Endometrium (tissue), 2 donors: ENCODE measurements around the gene GEMIN2.
"Not testable (repeated sequence)": the region's sequence is repeated elsewhere in the genome, so short reads cannot be mapped to it uniquely, and the experiment has no call there.

Experiments
- FAIRE-seq: peaks from 2 replicates; lab custom pipeline; 2012; peaks lifted over from hg19 to GRCh38; lab: Jason Lieb, UNC
- donor health status: control.
- donor health status: control.

Gene GEMIN2

GRCh38 chr14:39114073-39114838 is at the start of gene GEMIN2:
Gene GEMIN2, plus strand, starts transcription at chr14:39114323. Its CDS starts 16 bp downstream, at chr14:39114339.
- FAIRE-seq: peak; percentile 83

GRCh38 chr14:39069169-39069805 is 44.8 kb upstream of the GEMIN2 start:
- FAIRE-seq: not testable (repeated sequence)

GRCh38 chr14:39069923-39070322 is 44.2 kb upstream of the GEMIN2 start:
- no peak for FAIRE-seq

- no peak for FAIRE-seq
These were observed 43.0 kb upstream of the GEMIN2 start for GRCh38 chr14:39071096-39071495.

DNA sequence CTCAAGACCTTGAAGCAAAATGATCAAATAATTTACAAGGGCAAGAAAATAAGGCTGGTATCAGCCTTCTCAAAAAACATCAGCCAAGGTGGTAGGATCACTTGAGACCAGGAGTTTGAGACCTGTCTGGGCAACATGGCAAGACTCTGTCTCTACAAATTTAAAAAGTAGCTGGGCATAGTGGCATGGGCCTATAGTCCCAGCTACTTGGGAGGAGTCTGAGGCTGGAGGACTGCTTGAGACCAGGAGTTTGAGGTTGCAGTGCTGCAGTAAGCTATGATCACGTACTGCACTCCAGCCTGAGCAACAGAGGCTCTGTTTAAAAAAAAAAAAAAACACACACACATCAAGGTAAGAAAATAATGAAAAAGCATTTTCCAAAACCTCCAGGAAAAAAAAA is 33.2 kb upstream of the GEMIN2 start:
- no peak for FAIRE-seq

- no peak for FAIRE-seq
These were observed 31.0 kb upstream of the GEMIN2 start for GRCh38 chr14:39083127-39083526.

DNA sequence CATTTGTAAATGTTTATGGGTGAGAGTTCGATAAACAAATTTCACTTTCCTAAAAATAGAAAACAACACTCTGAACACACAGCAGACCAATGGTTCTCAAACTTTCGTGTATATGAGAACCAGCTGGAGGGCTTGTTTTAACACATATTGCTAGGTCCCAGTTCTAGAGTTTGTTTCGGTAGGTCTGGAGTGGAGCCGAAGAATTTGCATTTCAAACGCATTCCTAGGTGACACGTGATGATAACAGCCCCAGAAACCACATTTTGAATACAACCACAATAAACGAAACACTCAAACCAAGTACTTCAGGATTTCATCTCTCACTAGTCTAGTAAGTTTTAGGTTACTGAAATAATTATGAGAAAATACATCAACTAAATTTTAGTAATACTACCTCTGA is 28.2 kb upstream of the GEMIN2 start:
- FAIRE-seq: no peak

GRCh38 chr14:39087493-39087892 is 26.6 kb upstream of the GEMIN2 start:
- FAIRE-seq: no peak

GRCh38 chr14:39090548-39091111 is 23.5 kb upstream of the GEMIN2 start:
- no peak for FAIRE-seq

GRCh38 chr14:39091716-39092115 is 22.4 kb upstream of the GEMIN2 start:
- peak; percentile 18 for FAIRE-seq

DNA sequence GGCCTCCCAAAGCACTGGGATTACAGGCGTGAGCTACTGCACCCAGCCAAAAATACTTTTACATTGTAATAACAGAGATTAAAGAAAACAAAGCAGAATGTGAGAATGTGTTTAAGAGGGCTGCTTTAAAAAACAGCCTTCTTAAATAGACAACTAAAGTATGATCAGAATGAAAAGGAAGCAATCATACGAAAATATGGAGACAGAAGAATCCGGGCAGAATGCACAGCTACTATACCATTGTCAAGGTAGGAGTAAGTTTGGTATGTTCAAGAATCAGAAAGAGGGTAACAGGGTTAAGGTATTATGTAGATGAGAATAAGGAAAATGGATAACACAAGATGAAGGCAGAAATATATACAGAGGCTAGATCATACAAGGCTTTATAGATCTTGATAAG is 19.6 kb upstream of the GEMIN2 start:
- FAIRE-seq: no peak

- FAIRE-seq: no peak
These were observed 17.0 kb upstream of the GEMIN2 start for GRCh38 chr14:39097159-39097558.

DNA sequence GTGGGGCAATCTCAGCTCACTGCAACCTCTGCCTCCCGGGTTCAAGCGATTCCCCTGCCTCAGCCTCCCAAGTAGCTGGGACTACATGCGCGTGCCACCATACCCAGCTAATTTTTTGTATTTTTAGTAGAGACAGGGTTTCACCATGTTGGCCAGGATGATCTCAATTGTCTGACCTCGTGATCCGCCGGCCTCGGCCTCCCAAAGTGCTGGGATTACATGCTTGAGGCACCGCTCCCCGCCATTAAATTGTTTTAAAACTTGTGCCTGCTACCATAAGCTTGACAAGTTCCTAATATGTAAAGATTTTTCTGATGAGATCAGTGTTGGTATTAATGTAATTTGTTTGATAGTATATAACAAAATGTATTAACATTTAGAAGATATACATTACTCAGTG is 14.9 kb upstream of the GEMIN2 start:
- not testable (repeated sequence) for FAIRE-seq

DNA sequence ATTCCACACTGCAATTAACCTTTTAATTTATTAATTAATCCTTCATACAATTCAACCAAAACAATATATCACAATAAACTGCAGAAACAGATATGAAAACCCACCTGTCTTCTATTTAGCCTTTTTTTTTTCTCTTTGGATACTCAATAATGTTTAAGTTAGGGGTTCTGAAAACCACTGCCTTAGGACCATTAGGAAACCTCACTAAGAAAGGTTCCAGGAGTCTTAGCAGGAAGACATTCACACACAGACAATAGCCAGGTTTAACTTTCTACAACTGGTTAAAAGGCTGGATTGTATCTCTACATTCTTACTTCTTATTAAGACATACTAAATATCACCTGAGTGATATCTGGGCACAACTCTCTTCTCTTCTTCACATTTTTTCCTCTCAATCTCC is 14.4 kb upstream of the GEMIN2 start:
- no peak for FAIRE-seq

DNA sequence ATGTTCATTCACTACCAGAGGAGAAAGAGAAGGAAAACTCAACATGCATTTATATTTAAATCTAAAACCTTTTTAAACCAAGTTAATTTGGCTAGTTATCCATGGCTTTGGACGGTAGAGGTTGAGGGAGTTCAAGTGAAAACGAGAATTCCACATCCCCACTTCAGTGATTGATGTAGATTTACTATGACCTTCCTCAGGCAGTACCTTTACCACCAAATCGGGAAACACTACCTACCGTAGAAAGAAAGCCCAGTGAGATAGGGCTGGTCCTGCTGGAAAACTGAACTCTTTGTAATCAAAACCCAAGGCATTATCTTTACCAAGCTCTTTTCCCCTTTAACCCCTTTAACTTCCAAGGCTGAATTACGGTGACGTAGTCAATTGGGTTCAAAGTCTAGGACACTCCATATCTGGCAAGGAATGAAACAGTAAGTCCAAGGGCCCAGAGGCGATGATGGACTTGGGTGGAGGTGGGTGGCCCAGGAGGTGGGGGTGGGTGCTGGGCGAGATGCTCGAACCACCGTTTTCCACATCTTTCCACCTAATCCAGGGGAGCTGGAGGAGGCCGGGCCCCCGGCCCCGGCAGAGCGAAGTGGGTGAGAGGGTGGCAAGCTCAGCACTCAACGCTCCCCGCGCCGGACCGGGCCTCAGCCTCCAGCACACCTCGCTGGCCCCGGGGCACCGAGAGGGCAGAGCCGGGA is 11.7 kb upstream of the GEMIN2 start:
- FAIRE-seq: no peak

GRCh38 chr14:39102969-39103957 is 10.9 kb upstream of the GEMIN2 start, which contains the start of gene SEC23A:
Gene SEC23A, minus strand, starts transcription at chr14:39103235. Its CDS starts 7,117 bp downstream, at chr14:39096118.
- FAIRE-seq: no peak

DNA sequence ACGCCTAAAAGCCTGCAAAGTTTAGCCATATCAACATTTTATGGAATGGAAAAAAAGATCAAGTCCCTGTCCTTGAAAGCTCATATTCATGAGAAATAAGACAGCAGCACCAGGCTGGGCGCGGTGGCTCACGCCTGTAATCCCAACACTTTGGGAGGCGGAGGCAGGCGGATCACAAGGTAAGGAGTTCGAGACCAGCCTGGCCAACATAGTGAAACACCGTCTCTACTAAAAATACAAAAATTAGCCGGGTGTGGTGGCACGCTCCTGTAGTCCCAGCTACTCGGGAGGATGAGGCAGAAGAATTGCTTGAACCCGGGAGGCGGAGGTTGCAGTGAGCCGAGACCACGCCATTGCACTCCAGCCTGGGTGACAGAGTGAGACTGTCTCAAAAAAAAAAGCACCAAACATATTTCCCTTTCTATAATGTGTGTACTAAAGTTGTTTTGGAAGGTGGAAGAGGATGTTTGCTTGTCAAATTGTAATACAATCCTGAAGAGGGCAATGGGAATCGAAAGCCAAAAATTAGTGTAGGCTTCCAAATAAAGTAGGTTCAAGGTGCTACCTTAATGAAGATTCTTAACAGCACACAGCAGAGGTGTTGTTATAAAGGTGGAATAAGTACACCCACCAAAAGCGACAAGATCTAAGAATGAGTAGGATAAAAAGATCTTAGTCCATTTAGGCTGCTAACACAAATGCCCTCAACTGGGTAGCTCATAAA is 9.9 kb upstream of the GEMIN2 start:
- not testable (repeated sequence) for FAIRE-seq

DNA sequence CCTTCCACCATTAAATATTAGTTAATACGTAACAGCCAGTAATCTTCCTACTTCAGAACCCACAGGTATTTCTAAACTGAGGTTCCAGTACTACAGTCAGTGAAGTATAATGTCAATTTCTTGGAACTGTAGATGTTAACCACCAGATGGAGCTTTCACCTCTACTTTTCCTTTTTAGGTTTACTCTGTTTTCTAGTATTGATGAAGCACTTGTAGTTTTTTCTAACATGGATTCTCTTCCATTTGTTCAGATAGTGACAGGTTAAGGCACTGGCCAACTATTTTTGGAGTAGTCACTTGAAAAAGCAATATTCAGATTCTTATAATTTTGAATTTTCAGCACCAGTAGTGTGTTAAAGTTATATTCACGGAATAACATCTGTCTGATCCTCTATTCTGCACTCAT is 6.5 kb upstream of the GEMIN2 start:
- peak; percentile 58 for FAIRE-seq

- no peak for FAIRE-seq
These were observed 5.3 kb upstream of the GEMIN2 start for GRCh38 chr14:39108791-39109190.

- FAIRE-seq: no peak
These were observed 4.0 kb upstream of the GEMIN2 start for GRCh38 chr14:39109893-39110715.
